ENCODE measurements around the gene DNMT3A.

- TF ChIP-seq CTCF (IDR thresholded peaks at IDR 0.05) (no peak), EP300 (IDR thresholded peaks at IDR 0.05; ENCODE audit: low read depth) (no peak), POLR2A (IDR thresholded peaks at IDR 0.05) (no peak)
Observed at GRCh38 chr2:25375989-25376545, 34.3 kb upstream of the DNMT3A start.
